ENCODE measurements around the gene CHD9. TPM values are rescaled to one million over a fixed set of nuclear protein-coding genes. Genes with fewer than 3 reads are reported as not detected.

CHD9 gene
- total RNA-seq, 4 donors from 2014 or later: 24.5 to 84.0 (median 48.2) TPM

GRCh38 chr16:53212893-53213223 lies 158.1 kb downstream of the CHD9 start:
- in situ Hi-C loops (cut with MboI; ENCODE audit: low sequenced_read_pairs in 4 of 4) (no loop called here), intact Hi-C loops (cut with DNase I; ENCODE audit: low total_unique reads) (no loop called here)
- no peak for DNase-seq
- Histone ChIP-seq H3K4me1 (peaks cover 78 to 81% of the 10 kb centered on the region in 2 donors), H3K27ac (peak overlapping the region; percentile 23 to 66 (median 50)), H3K27me3 (no peaks in the 10 kb centered on the region), H3K9me3 (no peaks in the 10 kb centered on the region), H3K4me3 (peak overlapping the region in 2 of 4 donors; percentile 1 to 3), H3K36me3 (no peaks in the 10 kb centered on the region)
- no peak for ATAC-seq
- no peak for TF ChIP-seq CTCF (IDR thresholded peaks at IDR 0.05 in 4 of 5, conservative IDR thresholded peaks at IDR 0.05 in 1 of 5)
- no peak for TF ChIP-seq POLR2A (IDR thresholded peaks at IDR 0.05)

- intact Hi-C loops (cut with DNase I; ENCODE audit: low total_unique reads): no loop called here
- H3K27ac ChIP-seq: peak overlapping the region; percentile 2 to 66 (median 39)
- TF ChIP-seq CTCF (IDR thresholded peaks at IDR 0.05 in 4 of 5, conservative IDR thresholded peaks at IDR 0.05 in 1 of 5) (no peak), POLR2A (IDR thresholded peaks at IDR 0.05) (no peak)
Observed at GRCh38 chr16:53213542-53213941, 158.8 kb downstream of the CHD9 start.

GRCh38 chr16:53216798-53217197 lies 162.0 kb downstream of the CHD9 start:
- intact Hi-C loops (cut with DNase I; ENCODE audit: low total_unique reads): no loop called here
- H3K9me3 ChIP-seq: no peaks in the 10 kb centered on the region
- no peak for TF ChIP-seq POLR2A (IDR thresholded peaks at IDR 0.05)
- no peak for TF ChIP-seq CTCF (IDR thresholded peaks at IDR 0.05 in 4 of 5, conservative IDR thresholded peaks at IDR 0.05 in 1 of 5)
- H3K36me3 ChIP-seq: no peaks in the 10 kb centered on the region
- no peak for ATAC-seq
- no peak overlapping the region for H3K4me3 ChIP-seq
- peaks cover 75 to 77% of the 10 kb centered on the region in 2 donors for H3K4me1 ChIP-seq
- H3K27me3 ChIP-seq: no peaks in the 10 kb centered on the region
- peak overlapping the region in 1 of 4 donors; percentile 18 for H3K27ac ChIP-seq
- in situ Hi-C loops (cut with MboI; ENCODE audit: low sequenced_read_pairs in 4 of 4): no loop called here
- no peak for DNase-seq

More at GRCh38 chr16:53213542-53213941, 158.8 kb downstream of the CHD9 start:
- DNase-seq: no peak
- no peaks in the 10 kb centered on the region for H3K36me3 ChIP-seq
- peaks cover 77 to 78% of the 10 kb centered on the region in 2 donors for H3K4me1 ChIP-seq
- no peaks in the 10 kb centered on the region for H3K27me3 ChIP-seq
- H3K9me3 ChIP-seq: no peaks in the 10 kb centered on the region
- no peak for ATAC-seq
- in situ Hi-C loops (cut with MboI; ENCODE audit: low sequenced_read_pairs in 4 of 4): no loop called here
- H3K4me3 ChIP-seq: peak overlapping the region in 1 of 4 donors; percentile 1

DNA sequence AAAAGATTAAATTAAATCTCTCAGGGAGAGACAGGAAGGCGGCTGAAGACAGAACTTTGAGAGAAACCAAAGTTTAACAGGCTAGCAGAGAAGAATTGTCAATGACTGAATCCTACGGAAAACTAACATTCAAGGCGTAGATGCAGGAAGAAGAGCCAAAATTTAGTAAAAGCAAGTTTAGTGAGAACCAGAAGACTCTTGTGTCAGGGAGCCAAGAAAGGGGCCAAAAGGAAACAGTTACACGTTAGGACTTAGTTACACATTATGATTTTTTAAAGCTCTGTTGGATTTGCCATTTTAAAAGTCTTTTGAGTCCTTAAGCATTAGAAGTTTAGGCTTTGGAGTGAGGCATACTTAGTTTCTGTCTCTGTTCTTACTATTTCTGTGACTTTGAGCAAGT lies 164.6 kb downstream of the CHD9 start:
- no peak for DNase-seq
- Histone ChIP-seq H3K9me3 (no peaks in the 10 kb centered on the region), H3K4me1 (peaks cover 59% of the 10 kb centered on the region in 2 donors), H3K36me3 (peaks cover 0 to 15% of the 10 kb centered on the region in 2 donors), H3K4me3 (no peak overlapping the region), H3K27ac (peak overlapping the region; percentile 9 to 71 (median 60)), H3K27me3 (no peaks in the 10 kb centered on the region)
- no peak for ATAC-seq
- intact Hi-C loops (cut with DNase I; ENCODE audit: low total_unique reads) (no loop called here), in situ Hi-C loops (cut with MboI; ENCODE audit: low sequenced_read_pairs in 4 of 4) (no loop called here)
- no peak for TF ChIP-seq POLR2A (IDR thresholded peaks at IDR 0.05)

DNA sequence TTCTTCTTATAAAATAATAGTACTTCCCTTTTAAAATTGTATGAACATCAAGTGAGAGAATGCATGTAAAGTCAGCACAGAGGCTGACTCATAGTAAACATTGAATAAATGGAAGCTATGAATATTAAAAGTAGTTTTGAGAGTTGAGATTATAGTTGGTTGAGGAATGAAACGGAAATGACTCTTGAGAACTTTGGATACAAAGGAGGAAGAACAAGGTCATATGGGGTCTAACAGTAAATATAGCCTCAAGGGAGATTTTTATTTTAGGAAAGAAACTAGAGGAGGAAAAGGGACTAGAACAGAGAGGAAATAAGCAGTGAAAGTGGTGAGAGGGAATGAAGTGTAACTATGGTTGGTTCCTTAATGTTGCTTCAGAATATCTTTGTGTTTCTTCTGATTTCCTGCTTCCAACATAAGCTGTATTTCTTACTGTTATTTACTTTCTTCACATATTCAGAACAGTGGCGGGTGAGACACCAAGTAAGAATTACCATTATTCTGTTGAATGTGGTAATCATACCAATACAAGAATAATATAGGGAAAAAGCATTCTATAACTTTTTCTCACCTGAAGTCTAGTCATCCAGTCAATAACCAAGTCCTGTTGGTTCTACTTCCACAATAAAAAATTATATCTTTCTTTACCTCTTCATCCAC lies 165.1 kb downstream of the CHD9 start:
- no peak overlapping the region for H3K4me3 ChIP-seq
- no peaks in the 10 kb centered on the region for H3K9me3 ChIP-seq
- no peaks in the 10 kb centered on the region for H3K27me3 ChIP-seq
- TF ChIP-seq POLR2A (IDR thresholded peaks at IDR 0.05): no peak
- TF ChIP-seq CTCF (IDR thresholded peaks at IDR 0.05 in 4 of 5, conservative IDR thresholded peaks at IDR 0.05 in 1 of 5): no peak
- in situ Hi-C loops (cut with MboI; ENCODE audit: low sequenced_read_pairs in 4 of 4): no loop called here
- ATAC-seq: peak in 1 of 2 donors; percentile 32
- no peak for DNase-seq
- intact Hi-C loops (cut with DNase I; ENCODE audit: low total_unique reads): loop anchor here (5.0 kb wide), 3 partner anchors 88 to 217 kb away; partner anchors contain the start of genes CHD9 and CHD9NB
- H3K27ac ChIP-seq: peak overlapping the region; percentile 9 to 71 (median 60)
- H3K4me1 ChIP-seq: peaks cover 65% of the 10 kb centered on the region in 2 donors
- peaks cover 0 to 15% of the 10 kb centered on the region in 2 donors for H3K36me3 ChIP-seq

Data from gastrocnemius medialis (tissue), 4 donors.